HG03558 (cell line): ENCODE data around the gene SPRY2.
"Not testable (repeated sequence)": the region's sequence is repeated elsewhere in the genome, so short reads cannot be mapped to it uniquely, and the experiment has no call there.

Experiments used
- ATAC-seq: cut with Tn5 transposase; IDR thresholded peaks from one replicate; pipeline ENCODE4 v1.9.1; 2021; ENCODE audit warnings: moderate number of reproducible peaks; ENCODE audit not compliant: unreplicated experiment; ENCODE audit errors: extremely low read depth

The SPRY2 gene

DNA sequence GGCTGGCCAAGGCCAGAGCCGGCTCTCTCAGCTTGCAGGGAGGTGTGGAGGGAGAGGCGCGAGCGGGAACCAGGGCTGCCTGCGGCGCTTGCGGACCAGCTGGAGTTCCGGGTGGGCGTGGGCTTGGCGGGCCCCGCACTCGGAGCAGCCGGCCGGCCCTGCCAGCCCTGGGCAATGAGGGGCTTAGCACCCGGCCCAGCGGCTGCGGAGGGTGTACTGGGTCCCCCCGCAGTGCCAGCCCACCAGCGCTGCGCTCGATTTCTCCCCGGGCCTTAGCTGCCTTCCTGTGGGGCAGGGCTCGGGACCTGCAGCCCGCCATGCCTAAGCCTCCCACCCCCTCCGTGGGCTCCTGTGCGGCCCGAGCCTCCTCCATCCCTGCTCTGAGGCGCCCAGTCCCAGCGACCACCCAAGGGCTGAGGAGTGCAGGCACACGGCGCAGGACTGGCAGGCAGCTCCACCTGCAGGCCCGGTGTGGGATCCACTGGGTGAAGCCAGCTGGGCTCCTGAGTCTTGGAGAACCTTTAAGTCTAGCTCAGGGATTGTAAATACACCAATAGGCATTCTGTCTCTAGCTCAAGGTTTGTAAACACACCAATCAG is 14.7 kb upstream of the SPRY2 start:
- not testable (repeated sequence) for ATAC-seq

- no peak for ATAC-seq
These were observed 7.8 kb upstream of the SPRY2 start for GRCh38 chr13:80348750-80349149.

- no peak for ATAC-seq
These were observed 7.4 kb upstream of the SPRY2 start for GRCh38 chr13:80348314-80348713.

DNA sequence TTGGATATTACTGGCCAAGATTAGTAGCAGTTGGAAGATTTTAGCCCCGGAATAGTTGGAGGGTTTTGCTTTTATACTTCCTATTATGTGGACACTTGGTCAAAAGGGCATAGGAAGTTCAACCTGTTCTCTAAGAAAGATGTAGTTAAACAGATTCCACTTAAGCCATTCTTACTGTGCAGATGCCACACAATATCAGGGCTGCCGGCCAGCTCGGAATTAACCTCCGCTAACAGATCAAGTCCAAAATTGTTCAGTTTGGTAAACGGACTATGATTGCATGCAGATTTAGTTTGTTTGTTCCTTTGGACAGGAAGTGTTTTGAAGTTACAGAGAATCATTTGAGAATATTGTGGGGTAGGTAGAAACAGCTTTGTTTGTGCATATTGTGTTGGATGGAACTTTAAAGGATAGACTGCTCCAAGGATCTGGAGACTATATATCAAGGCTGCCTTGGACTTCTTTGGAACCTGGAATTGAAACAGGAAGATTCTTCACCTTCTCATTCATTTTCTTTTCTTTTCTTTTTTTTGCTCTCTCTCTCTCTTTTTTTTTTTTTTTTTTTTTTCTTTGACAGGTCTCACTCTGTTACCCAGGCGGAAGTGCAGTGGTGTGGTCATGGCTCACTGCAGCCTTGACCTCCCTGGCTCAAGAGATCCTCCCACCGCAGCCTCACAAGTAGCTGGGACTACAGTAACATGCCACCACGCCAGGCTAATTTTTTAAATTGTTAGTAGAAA is 5.0 kb upstream of the SPRY2 start:
- no peak for ATAC-seq

DNA sequence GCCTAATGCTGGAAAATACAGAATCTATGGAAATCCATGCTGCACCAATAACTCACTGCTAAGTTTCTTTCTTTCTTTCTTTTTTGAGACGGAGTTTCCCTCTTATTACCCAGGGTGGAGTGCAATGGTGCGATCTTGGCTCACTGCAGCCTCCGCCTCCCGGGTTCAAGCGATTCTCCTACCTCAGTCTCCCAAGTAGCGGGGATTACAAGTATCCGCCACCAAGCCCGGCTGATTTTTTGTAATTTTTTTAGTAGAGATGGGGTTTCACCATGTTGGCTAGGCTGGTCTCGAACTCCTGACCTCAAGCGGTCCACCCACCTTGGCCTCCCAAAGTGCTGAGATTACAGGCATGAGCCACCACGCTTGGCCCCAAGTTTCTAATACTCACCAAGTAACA is 3.1 kb upstream of the SPRY2 start:
- ATAC-seq: not testable (repeated sequence)

- peak; percentile 35 for ATAC-seq
These were observed 1.8 kb upstream of the SPRY2 start for GRCh38 chr13:80342471-80343371.

- no peak for ATAC-seq
These were observed 937 bp upstream of the SPRY2 start for GRCh38 chr13:80341756-80342370.

- ATAC-seq: peak; percentile 2
These were observed 250 bp downstream of the SPRY2 start for GRCh38 chr13:80340651-80341100.

- ATAC-seq: no peak
These were observed 845 bp downstream of the SPRY2 start for GRCh38 chr13:80339912-80340650.

- no peak for ATAC-seq
These were observed 1.4 kb downstream of the SPRY2 start for GRCh38 chr13:80339563-80339911.

- ATAC-seq: no peak
These were observed 2.0 kb downstream of the SPRY2 start for GRCh38 chr13:80338781-80339562.

- ATAC-seq: no peak
These were observed 3.4 kb downstream of the SPRY2 start for GRCh38 chr13:80337288-80338081.

DNA sequence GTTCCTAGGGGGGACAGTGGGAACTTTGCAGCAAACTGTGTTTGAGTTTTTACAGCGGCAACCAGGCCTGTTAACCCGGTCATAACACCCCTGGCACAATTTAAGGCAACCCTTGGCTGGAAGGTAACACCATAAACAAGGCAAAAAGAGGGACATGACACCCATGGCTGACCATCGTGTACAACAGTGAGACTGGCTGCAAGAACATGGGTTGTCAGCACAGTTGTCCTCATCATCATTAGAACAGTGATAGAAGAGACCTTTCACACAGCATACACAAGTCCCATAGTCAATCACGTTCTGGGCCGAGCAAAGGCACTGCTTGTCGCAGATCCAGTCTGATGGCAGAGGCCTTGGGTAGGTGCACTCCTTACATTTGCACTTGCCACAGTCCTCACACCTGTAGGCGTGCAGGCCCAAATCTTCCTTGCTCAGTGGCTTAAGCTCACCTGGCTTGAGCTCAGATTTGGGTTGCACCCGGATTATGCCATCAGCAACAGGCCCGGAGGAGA is 4.1 kb downstream of the SPRY2 start:
- no peak for ATAC-seq

- no peak for ATAC-seq
These were observed 4.6 kb downstream of the SPRY2 start for GRCh38 chr13:80336370-80336769.

DNA sequence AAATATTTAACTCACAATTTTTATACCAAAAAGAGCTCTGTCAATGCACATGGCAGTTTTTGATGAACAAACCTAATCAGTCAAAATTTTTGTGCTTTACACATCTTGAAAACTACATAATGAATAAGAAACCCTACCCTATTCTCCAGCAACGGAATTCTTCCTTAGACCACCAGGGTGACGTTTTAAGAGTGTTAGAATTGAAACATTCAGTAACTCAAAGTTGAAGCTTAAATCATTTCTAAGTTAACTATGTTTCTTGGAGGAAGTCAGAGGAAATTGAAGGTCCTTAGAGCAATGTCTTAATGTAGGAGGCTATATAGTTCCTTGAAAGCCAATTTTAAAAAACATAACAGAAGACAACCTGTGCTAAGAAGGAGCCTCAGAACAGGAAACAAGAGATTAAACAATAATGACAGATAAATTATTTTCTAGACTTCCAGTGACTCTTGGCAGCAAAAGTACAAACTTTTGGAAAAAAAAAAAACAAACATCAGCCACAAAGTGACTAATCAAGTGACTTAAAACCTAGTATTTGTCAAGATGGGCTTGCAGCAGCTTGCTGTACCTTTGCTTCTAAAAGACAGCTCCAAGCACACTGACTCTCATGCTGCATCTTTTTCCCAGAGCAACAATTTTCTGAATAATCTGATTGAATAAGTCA is 6.2 kb downstream of the SPRY2 start:
- ATAC-seq: no peak

DNA sequence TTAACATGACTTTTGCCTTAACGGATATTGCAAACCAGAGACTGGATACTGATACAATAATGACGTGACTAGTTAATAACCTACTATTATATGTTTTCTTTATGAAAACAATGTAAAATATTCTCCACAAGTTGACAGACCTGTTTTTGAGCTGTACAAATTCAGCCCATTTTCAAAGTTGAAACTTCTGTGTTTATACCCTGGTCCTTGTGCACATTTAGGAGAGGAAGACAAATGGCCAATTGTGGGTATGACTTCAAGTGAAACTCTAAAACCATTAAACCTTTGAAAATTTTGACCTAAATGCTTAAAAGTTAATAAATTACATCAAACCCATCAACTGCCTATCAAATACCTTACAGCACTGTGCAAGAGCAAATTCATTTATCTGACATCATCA is 8.9 kb downstream of the SPRY2 start:
- ATAC-seq: no peak

GRCh38 chr13:80329250-80329649 is 11.7 kb downstream of the SPRY2 start:
- ATAC-seq: no peak

- no peak for ATAC-seq
These were observed 21.9 kb downstream of the SPRY2 start for GRCh38 chr13:80319004-80319403.
